Measurements from ENCODE around the gene TPBG. TPM values are rescaled to one million over a fixed set of nuclear protein-coding genes. Genes with fewer than 3 reads are reported as not detected.

Gene TPBG
- total RNA-seq, 1 donor from 2014 or later, result 120 TPM

GRCh38 chr6:82415820-82416219, 52.2 kb downstream of the TPBG start:
- no peak for TF ChIP-seq CTCF (IDR thresholded peaks at IDR 0.05; ENCODE audit: insufficient read depth, low read length, severe bottlenecking)
- FAIRE-seq (no peak), DNase-seq (ENCODE audit: low read depth) (peak; percentile 46)

GRCh38 chr6:82416346-82416745, 52.7 kb downstream of the TPBG start:
- FAIRE-seq (no peak), DNase-seq (ENCODE audit: low read depth) (no peak)
- TF ChIP-seq CTCF (IDR thresholded peaks at IDR 0.05; ENCODE audit: insufficient read depth, low read length, severe bottlenecking), result no peak
- no peaks in the 10 kb centered on the region for H3K36me3 ChIP-seq (ENCODE audit: control insufficient read depth, insufficient read depth, low read length)
- no peak overlapping the region for H3K4me3 ChIP-seq (ENCODE audit: low read depth, low read length)
- no peaks in the 10 kb centered on the region for H3K27me3 ChIP-seq (ENCODE audit: control insufficient read depth, insufficient read depth, low read length)

More at GRCh38 chr6:82415820-82416219, 52.2 kb downstream of the TPBG start:
- no peak overlapping the region for H3K4me3 ChIP-seq (ENCODE audit: low read depth, low read length)
- no peaks in the 10 kb centered on the region for H3K27me3 ChIP-seq (ENCODE audit: control insufficient read depth, insufficient read depth, low read length)
- H3K36me3 ChIP-seq (ENCODE audit: control insufficient read depth, insufficient read depth, low read length), result peaks cover 3% of the 10 kb centered on the region

Other genes starting within 250 kb of the TPBG start
- gene IBTK, start 116.1 kb upstream of the TPBG start, total RNA-seq, result 92.9 and 103 TPM in 2 replicates

All from bronchial epithelial cell (primary cell).